ENCODE data around the gene ANXA1.

DNA sequence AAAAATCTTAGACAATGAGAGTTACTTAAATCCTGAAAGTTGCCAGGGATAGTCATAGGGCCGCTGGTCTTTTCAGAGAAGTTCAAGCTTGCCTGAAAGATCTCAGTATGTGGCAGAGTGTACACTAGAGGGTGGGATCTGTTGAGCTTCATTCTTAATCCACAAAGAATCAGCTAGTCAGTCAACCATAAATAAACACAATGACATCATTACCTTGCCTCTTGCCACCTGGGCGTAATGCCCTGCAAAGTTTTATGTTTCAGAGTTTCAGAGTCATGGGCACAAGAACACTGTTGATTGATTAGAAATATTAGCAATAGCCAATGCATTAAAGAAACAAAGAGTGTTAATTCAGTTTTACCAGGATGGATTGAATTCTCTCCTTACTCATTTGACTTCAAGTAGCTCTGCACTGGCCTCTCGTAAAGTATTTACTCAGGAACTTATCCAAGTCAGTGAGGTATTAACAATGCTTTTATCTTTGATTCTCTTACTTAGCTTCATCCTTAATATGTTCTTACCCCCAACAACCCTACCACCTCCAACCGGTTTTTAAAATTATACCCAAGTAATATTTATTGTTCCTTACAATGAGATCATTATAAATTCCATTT, 14.3 kb upstream of the ANXA1 start:
- TF ChIP-seq CSDC2 (CRISPR knock-in tag; IDR thresholded peaks at IDR 0.05) = no peak
- no peak for TF ChIP-seq ZNF70 (CRISPR knock-in tag; IDR thresholded peaks at IDR 0.05)
- TF ChIP-seq ZNF565 (CRISPR knock-in tag; conservative IDR thresholded peaks at IDR 0.05; ENCODE audit: low read depth) = no peak
- no peak for TF ChIP-seq ZNF8 (CRISPR knock-in tag; IDR thresholded peaks at IDR 0.05)
- TF ChIP-seq, protein P1, sequence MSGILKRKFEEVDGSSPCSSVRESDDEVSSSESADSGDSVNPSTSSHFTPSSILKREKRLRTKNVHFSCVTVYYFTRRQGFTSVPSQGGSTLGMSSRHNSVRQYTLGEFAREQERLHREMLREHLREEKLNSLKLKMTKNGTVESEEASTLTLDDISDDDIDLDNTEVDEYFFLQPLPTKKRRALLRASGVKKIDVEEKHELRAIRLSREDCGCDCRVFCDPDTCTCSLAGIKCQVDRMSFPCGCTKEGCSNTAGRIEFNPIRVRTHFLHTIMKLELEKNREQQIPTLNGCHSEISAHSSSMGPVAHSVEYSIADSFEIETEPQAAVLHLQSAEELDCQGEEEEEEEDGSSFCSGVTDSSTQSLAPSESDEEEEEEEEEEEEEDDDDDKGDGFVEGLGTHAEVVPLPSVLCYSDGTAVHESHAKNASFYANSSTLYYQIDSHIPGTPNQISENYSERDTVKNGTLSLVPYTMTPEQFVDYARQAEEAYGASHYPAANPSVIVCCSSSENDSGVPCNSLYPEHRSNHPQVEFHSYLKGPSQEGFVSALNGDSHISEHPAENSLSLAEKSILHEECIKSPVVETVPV (CRISPR knock-in tag; IDR thresholded peaks at IDR 0.05) = no peak
- TF ChIP-seq TOX (CRISPR knock-in tag; IDR thresholded peaks at IDR 0.05; ENCODE audit: borderline replicate concordance) = no peak
- TF ChIP-seq, protein P2, sequence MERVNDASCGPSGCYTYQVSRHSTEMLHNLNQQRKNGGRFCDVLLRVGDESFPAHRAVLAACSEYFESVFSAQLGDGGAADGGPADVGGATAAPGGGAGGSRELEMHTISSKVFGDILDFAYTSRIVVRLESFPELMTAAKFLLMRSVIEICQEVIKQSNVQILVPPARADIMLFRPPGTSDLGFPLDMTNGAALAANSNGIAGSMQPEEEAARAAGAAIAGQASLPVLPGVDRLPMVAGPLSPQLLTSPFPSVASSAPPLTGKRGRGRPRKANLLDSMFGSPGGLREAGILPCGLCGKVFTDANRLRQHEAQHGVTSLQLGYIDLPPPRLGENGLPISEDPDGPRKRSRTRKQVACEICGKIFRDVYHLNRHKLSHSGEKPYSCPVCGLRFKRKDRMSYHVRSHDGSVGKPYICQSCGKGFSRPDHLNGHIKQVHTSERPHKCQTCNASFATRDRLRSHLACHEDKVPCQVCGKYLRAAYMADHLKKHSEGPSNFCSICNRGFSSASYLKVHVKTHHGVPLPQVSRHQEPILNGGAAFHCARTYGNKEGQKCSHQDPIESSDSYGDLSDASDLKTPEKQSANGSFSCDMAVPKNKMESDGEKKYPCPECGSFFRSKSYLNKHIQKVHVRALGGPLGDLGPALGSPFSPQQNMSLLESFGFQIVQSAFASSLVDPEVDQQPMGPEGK (CRISPR knock-in tag; IDR thresholded peaks at IDR 0.05; ENCODE audit: borderline replicate concordance) = no peak
- TF ChIP-seq ZFP3 (CRISPR knock-in tag; IDR thresholded peaks at IDR 0.05) = no peak
- TF ChIP-seq, protein P3, sequence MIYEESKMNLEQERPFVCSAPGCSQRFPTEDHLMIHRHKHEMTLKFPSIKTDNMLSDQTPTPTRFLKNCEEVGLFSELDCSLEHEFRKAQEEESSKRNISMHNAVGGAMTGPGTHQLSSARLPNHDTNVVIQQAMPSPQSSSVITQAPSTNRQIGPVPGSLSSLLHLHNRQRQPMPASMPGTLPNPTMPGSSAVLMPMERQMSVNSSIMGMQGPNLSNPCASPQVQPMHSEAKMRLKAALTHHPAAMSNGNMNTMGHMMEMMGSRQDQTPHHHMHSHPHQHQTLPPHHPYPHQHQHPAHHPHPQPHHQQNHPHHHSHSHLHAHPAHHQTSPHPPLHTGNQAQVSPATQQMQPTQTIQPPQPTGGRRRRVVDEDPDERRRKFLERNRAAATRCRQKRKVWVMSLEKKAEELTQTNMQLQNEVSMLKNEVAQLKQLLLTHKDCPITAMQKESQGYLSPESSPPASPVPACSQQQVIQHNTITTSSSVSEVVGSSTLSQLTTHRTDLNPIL (CRISPR knock-in tag; IDR thresholded peaks at IDR 0.05; ENCODE audit: low read depth) = no peak
- no peak for TF ChIP-seq OSR1 (CRISPR knock-in tag; IDR thresholded peaks at IDR 0.05)
- TF ChIP-seq, protein P4, sequence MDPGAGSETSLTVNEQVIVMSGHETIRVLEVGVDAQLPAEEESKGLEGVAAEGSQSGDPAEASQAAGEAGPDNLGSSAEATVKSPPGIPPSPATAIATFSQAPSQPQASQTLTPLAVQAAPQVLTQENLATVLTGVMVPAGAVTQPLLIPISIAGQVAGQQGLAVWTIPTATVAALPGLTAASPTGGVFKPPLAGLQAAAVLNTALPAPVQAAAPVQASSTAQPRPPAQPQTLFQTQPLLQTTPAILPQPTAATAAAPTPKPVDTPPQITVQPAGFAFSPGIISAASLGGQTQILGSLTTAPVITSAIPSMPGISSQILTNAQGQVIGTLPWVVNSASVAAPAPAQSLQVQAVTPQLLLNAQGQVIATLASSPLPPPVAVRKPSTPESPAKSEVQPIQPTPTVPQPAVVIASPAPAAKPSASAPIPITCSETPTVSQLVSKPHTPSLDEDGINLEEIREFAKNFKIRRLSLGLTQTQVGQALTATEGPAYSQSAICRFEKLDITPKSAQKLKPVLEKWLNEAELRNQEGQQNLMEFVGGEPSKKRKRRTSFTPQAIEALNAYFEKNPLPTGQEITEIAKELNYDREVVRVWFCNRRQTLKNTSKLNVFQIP (CRISPR knock-in tag; IDR thresholded peaks at IDR 0.05; ENCODE audit: borderline replicate concordance, low read depth) = no peak
- TF ChIP-seq, protein P5, sequence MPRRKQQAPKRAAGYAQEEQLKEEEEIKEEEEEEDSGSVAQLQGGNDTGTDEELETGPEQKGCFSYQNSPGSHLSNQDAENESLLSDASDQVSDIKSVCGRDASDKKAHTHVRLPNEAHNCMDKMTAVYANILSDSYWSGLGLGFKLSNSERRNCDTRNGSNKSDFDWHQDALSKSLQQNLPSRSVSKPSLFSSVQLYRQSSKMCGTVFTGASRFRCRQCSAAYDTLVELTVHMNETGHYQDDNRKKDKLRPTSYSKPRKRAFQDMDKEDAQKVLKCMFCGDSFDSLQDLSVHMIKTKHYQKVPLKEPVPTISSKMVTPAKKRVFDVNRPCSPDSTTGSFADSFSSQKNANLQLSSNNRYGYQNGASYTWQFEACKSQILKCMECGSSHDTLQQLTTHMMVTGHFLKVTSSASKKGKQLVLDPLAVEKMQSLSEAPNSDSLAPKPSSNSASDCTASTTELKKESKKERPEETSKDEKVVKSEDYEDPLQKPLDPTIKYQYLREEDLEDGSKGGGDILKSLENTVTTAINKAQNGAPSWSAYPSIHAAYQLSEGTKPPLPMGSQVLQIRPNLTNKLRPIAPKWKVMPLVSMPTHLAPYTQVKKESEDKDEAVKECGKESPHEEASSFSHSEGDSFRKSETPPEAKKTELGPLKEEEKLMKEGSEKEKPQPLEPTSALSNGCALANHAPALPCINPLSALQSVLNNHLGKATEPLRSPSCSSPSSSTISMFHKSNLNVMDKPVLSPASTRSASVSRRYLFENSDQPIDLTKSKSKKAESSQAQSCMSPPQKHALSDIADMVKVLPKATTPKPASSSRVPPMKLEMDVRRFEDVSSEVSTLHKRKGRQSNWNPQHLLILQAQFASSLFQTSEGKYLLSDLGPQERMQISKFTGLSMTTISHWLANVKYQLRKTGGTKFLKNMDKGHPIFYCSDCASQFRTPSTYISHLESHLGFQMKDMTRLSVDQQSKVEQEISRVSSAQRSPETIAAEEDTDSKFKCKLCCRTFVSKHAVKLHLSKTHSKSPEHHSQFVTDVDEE (CRISPR knock-in tag; IDR thresholded peaks at IDR 0.05) = no peak
- no peak for TF ChIP-seq PPARA (CRISPR knock-in tag; IDR thresholded peaks at IDR 0.05; ENCODE audit: borderline replicate concordance)

Data from SK-N-SH treated with all-trans-retinoic acid at 6 μM for 48 hours (cell line).